Panc1 (cell line): ENCODE data around the gene CARD8. TPM values are rescaled to one million over a fixed set of nuclear protein-coding genes. Genes with fewer than 3 reads are reported as not detected.

Experiments used
- ATAC-seq: fragments of 200-7000 bp; cut with Tn5 transposase; 2 replicates; pipeline ENCODE4 v1.9.1; 2020; ENCODE audit warnings: mild to moderate bottlenecking, moderate library complexity
- BruUV-seq: library from RNA; stranded (reverse); fragments of 400-500 nt; replicated peaks from 2 replicates; lab custom pipeline; 2021; lab: Mats Ljungman, UMichigan
- CTCF ChIA-PET: fragments of 300-600 bp; sonication (Branson Sonifier 250); formaldehyde crosslinking; loops from one replicate; lab custom pipeline; 2022; ENCODE audit warnings: antibody characterized with exemption; lab: Charles Lee
- POLR2A ChIA-PET: fragments of 300-600 bp; sonication (Branson Sonifier 250); formaldehyde crosslinking; loops from one replicate; lab custom pipeline; 2022; ENCODE audit warnings: antibody characterized with exemption; lab: Charles Lee
- DNase-seq: peaks from one replicate; pipeline ENCODE4 v3.0.0-alpha.2; 2010; ENCODE audit warnings: low read depth, low spot score
- H3K27ac ChIP-seq: 2 replicates; pipeline ENCODE4 v1.5.1; 2011; ENCODE audit warnings: mild to moderate bottlenecking, low read length, inconsistent platforms
- H3K27me3 ChIP-seq: fragments of 200-500 bp; sonication (Bioruptor generic); 2 replicates; pipeline ENCODE4 v1.6.0; 2014; ENCODE audit warnings: low read length, inconsistent platforms; ENCODE audit not compliant: control insufficient read depth, insufficient read depth
- H3K36me3 ChIP-seq: fragments of 200-500 bp; sonication (Bioruptor generic); 2 replicates; pipeline ENCODE4 v1.5.1; 2014; ENCODE audit warnings: inconsistent platforms, mild to moderate bottlenecking, low read length, moderate library complexity; ENCODE audit not compliant: control insufficient read depth, insufficient read depth
- H3K4me1 ChIP-seq: 2 replicates; pipeline ENCODE4 v1.5.1; 2011; ENCODE audit warnings: inconsistent platforms, mild to moderate bottlenecking, low read length, moderate library complexity; ENCODE audit not compliant: control insufficient read depth, insufficient read depth
- H3K4me3 ChIP-seq, 2 experiments: 2 replicates each; pipeline ENCODE4 v1.5.1; 2011 to 2012; ENCODE audit warnings: low read depth in 2 of 2, low read length in 2 of 2, mild to moderate bottlenecking in 2 of 2, inconsistent platforms in 1 of 2, moderate library complexity in 1 of 2
- H3K9me3 ChIP-seq: fragments of 200-500 bp; sonication (Bioruptor generic); 2 replicates; pipeline ENCODE4 v1.5.1; 2014; ENCODE audit warnings: low read depth, mild to moderate bottlenecking, inconsistent platforms, low read length, moderate library complexity; ENCODE audit not compliant: control insufficient read depth, insufficient read depth
- CTCF ChIP-seq: fragments of 450-650 bp; IDR thresholded peaks from 2 replicates; pipeline ENCODE4 v1.5.1; 2017; ENCODE audit warnings: mild to moderate bottlenecking
- POLR2AphosphoS5 ChIP-seq: IDR thresholded peaks from 2 replicates; pipeline ENCODE4 v1.6.1; 2012; ENCODE audit warnings: mild to moderate bottlenecking, low read depth, low read length, moderate library complexity
- REST ChIP-seq, 2 experiments: IDR thresholded peaks; 2 replicates each; pipeline ENCODE4 v1.6.1; 2011 to 2012; ENCODE audit warnings: low read depth in 2 of 2, control low read depth in 1 of 2, low read length in 1 of 2, mild to moderate bottlenecking in 1 of 2, moderate library complexity in 1 of 2; ENCODE audit not compliant: insufficient read depth in 1 of 2
- SIN3A ChIP-seq: IDR thresholded peaks from 2 replicates; pipeline ENCODE4 v1.6.1; 2012; ENCODE audit warnings: low read depth, mild to moderate bottlenecking, low read length, moderate library complexity, borderline replicate concordance; ENCODE audit not compliant: insufficient read depth
- TCF7L2 ChIP-seq: IDR thresholded peaks from 2 replicates; pipeline ENCODE4 v1.6.1; 2011; ENCODE audit warnings: mild to moderate bottlenecking, low read depth, low read length, inconsistent platforms
- in situ Hi-C: cut with HindIII; loops from 2 replicates; pipeline ENCODE4 v1.10.0; 2016; ENCODE audit warnings: low sequenced_read_pairs, low pct_unique_long_range_greater_than_20kb
- intact Hi-C: fragments of 100-400 bp; cut with micrococcal nuclease; formaldehyde crosslinking; loops from one replicate; pipeline ENCODE4 v1.10.0; 2022; ENCODE audit not compliant: unreplicated experiment
- total RNA-seq: library from RNA; stranded (reverse); gene quantifications from one replicate; pipeline ENCODE4 v1.2.1, GENCODE V29; 2021; ENCODE audit not compliant: unreplicated experiment

Gene CARD8
- total RNA-seq, 1 experiment from 2014 or later: 19.9 TPM

- no peak overlapping the region for H3K27ac ChIP-seq
- TF ChIP-seq REST (IDR thresholded peaks at IDR 0.05; ENCODE audit: insufficient read depth in 1 of 2, low read depth in 2 of 2, low read length in 1 of 2): no peak
- TF ChIP-seq SIN3A: no peak
- no peak for TF ChIP-seq CTCF
- TF ChIP-seq POLR2AphosphoS5: no peak
- TF ChIP-seq TCF7L2: no peak
- ChIA-PET POLR2A (interaction anchor here (0.6 kb wide), 1 partner anchor 58 kb away, joined by 8 read pairs; no protein-coding TSS in a partner anchor), CTCF (no interaction called here)
- intact Hi-C loops: no loop called here
- H3K4me1 ChIP-seq: no peaks in the 10 kb centered on the region
- no peaks in the 10 kb centered on the region for H3K36me3 ChIP-seq
- in situ Hi-C loops: no loop called here
- no peaks in the 10 kb centered on the region for H3K27me3 ChIP-seq
- ATAC-seq (peak; percentile 17; the same call in 1 of the 2 replicates), DNase-seq (no peak)
- H3K9me3 ChIP-seq: no peaks in the 10 kb centered on the region
- BruUV-seq: no TSS peak
- H3K4me3 ChIP-seq: no peak overlapping the region
These were observed 58.6 kb downstream of the CARD8 start for GRCh38 chr19:48196933-48197665.

DNA sequence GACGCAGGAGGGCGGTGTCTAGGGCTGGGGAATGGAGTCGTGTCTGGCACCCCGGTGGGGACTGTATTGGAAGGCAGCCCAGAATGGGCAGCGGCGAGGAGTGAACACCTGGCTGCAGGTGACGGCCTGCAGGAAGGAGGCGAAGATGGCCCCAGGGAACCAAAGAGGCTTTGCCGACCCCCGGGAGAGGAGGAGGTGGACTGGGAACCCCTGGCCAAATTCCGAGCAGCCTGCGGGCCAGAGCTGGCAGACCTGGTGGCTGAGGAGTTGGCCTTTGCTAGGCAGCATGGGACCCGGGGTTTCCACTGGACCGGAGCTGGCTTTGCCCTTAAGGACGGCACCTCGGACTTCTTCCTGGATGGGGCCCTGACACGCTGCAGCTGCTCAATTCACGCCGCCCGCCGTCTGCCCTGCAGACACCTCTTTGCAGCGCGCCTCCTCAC, 59.4 kb downstream of the CARD8 start:
- no peak overlapping the region for H3K27ac ChIP-seq
- H3K4me3 ChIP-seq: no peak overlapping the region
- ATAC-seq (0 out of 2 replicates have a peak, but pooled peaks have one; percentile 31), DNase-seq (no peak)
- ChIA-PET CTCF (no interaction called here), POLR2A (no interaction called here)
- no peaks in the 10 kb centered on the region for H3K27me3 ChIP-seq
- no peaks in the 10 kb centered on the region for H3K9me3 ChIP-seq
- intact Hi-C loops: no loop called here
- in situ Hi-C loops: no loop called here
- H3K4me1 ChIP-seq: no peaks in the 10 kb centered on the region
- TF ChIP-seq POLR2AphosphoS5 (no peak), TCF7L2 (no peak), CTCF (no peak), SIN3A (no peak), REST (IDR thresholded peaks at IDR 0.05; ENCODE audit: insufficient read depth in 1 of 2, low read depth in 2 of 2, low read length in 1 of 2) (no peak)
- no peaks in the 10 kb centered on the region for H3K36me3 ChIP-seq
- BruUV-seq: TSS peak; percentile 95
